NOMO-1 (cell line): ENCODE data around the gene KDM4C.

Source experiments
- DNase-seq, 2 experiments: peaks; one replicate each; lab custom pipeline; 2025; ENCODE audit not compliant: unreplicated experiment in 2 of 2; lab: John Stamatoyannopoulos, UW

Gene KDM4C

DNA sequence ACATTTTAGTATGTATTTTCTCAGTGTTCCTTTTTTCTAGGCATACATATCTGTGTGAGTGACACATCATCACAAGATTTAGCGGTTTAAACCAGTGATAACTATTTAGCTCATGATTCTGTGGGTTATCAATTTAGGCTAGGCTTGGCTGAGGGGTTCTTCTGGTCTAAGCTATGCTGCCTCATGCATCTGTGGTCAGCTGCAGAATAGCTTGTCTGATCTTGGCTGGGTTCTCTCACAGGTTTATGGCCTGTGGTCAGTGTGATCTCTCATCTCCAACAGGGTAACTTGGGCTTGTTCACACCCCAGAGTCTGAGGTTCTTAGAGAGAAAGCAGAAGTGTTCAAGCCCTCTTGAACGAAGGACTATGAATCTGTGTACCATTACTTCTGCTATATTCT is 363.3 kb downstream of the KDM4C start:
- peak; percentile 0 to 15 for DNase-seq

DNA sequence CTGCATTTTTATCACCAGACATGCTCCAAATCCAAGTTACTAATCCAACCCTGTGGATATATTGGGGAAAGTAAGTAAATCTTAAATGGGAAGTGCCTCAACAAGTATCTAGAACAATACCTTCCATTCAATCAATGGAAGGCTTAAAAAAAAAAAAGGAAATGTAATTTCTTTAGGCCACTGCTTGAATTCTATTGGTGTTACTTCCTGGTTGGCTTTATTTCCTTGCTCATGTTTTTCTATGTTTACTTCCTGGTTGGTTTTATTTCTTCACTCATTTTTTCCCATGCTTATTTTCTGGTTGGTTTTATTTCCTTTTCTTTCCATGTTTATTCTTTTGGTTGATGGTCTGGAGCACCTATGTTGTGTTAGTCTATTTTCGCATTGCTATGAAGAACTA is 363.9 kb downstream of the KDM4C start:
- DNase-seq = no peak

DNA sequence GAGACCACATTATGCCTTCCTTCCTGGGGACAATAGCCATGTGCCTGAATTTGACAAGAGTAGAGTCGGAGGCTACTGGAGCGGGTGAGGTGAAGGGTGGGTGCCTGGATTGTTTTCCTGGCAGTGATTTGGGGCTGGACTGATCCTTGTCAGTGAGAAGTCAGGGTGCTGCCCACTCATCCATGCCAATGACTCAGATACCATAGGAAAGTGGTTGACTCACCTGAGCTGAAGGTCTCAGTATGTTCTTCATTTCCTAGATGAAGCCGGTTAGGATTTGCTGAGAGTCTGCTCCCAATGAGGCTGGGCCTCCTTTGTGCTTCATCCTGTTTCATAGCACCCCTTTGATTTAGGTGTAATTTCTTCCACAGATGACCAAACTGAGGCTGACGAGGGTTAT is 366.0 kb downstream of the KDM4C start:
- no peak for DNase-seq

DNA sequence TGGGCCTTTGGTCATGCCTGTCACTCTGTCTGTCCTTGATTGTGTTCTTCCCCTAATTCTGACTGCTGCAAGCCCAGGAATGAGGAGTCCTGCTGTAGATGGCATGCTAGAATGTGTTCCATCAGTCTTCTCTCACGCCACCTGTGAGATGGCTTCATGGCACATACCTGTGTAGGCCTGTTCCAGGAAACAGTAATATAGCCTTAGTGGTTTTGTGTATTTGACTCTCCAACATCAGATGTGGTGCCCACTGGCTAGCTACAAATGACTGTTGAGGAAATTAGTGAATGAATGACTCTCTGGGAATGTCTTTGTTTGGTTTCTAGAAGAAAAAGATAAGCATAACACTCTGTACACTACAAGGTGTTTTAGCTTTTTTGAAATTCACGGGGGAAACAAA is 367.5 kb downstream of the KDM4C start:
- no peak for DNase-seq

DNA sequence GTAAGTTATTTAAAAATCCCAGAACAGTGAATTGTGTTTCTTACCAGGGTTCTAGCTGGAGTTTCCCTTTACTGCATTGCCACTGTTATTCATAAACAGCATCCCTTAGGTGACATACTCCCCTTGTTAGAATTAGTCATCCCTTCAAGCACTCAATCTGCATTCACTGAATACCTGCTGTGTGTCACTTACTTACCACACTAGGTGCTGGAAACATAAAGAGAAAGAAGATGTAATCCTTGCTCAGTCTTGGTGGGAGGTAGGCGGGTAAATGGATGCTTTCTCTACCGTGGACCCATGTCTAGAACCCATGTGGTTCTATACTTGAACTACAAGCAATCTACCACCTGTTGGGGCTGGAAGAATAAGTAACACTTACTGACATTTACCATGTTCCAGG is 371.6 kb downstream of the KDM4C start:
- DNase-seq = no peak

DNA sequence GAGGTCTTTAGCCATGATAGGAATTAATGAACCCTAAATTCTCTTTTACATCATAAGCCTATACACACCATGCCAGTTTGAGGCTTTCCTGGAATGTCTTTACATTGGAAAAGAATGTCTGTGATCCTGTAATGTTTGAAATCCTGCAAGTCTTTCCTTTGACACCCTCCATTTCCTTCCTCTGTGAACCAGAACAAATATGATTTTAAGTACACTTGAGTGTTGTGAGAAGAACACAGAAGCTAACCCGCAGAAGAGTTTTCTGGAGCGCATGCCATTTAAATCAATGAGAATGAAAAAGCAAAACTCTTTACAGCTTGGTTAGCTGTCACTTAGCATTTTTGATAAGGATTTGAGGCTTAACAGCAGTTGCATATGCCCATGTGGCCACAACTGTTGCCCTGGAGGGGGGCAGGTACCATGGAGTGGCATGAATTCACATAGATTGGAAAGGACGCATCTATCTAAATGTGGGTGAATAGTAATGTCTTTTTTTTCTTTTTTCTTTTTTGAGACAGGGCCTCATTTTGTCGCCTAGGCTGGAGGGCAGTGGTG is 372.6 kb downstream of the KDM4C start:
- no peak for DNase-seq

DNA sequence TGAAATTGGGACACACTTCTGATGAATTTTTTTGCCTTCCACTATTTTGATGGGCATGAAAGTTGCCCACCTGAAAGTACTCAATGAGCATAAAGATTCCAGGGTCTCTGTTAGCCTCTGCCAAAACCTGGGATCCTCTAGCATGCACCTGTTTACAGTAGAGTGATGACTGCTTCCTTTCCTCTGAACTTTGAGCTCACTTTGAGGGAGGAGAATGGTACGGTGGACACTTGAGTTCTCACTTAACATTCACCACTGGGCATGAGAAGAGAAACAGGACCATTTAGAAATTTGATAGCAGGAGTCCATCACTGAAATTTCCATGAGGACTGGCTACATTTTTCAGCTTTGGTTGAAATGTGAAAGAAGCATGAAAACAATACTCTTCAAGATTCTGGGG is 374.8 kb downstream of the KDM4C start:
- no peak for DNase-seq

DNA sequence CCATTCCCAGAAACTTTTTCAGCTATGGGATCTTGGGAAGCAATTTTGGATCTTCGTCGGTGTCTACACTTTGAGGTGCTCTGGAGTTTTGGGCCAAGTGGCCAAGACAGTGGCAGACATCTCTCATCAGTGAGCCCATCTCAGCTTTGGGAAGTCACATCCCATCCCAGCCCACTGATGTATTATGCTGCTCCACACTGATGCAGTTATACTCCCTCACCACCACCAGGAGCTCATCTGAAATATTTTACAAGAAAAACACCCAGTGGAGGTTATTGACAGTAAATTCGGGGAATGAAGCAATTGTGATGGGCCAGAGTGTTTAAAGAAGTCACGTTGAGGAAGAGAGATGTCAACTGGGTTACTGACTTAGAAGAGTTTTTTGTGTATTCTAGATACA is 378.0 kb downstream of the KDM4C start:
- DNase-seq = no peak

DNA sequence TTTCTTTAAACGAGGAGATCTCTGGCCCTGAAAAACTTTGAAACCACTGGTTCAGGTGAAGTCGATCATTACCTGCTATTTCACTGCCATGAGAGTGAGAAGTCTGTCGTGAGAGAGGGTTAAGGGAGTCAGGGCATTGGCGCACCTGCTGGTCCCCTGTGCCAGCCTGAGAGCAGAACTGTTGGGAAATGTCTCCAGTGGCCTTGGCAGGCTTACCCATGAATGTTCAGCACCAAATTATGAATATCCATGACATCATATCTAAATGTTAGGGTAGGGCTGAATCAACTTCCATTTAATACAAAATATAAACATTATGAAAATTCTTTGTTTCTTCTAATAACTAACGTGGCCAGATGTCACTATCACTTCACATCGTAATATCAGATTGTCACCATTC is 379.3 kb downstream of the KDM4C start:
- DNase-seq = no peak

DNA sequence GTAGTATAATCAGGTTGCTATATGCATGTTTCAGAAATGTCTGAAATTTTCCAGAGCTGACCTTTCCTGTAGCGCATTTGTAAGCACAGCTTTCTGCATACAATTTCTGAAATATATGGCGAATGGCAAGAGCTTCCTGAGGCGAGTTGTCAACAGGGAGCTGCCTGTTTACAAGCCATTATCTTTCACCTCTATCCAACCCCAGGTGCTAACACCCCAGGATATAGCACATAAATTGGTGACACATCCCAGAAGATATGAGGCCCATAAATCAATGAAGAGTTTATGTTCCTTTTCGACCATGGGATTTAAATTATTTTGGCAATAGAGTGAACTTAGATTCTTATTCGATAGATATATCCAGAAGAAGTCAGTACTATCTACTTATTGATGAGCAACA is 379.8 kb downstream of the KDM4C start:
- no peak for DNase-seq

DNA sequence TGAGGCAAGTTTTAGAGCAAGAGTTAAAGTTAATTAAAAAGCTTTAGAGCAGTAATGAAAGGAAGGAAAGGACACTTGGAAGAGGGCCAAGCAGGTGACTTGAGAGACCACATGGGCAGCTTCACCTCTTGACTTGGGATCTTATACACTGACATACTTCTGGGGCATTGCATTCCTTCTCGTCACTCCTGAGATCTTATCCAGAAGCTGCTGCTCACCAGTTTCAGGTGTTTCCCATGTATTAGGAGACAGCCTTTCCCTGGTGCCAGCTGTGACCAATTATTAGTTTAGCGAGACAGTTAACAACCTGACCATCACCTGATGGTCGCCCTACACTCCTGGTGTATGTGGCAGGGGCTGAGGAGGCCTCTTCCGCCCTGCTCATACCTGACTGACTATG is 382.1 kb downstream of the KDM4C start:
- no peak for DNase-seq

DNA sequence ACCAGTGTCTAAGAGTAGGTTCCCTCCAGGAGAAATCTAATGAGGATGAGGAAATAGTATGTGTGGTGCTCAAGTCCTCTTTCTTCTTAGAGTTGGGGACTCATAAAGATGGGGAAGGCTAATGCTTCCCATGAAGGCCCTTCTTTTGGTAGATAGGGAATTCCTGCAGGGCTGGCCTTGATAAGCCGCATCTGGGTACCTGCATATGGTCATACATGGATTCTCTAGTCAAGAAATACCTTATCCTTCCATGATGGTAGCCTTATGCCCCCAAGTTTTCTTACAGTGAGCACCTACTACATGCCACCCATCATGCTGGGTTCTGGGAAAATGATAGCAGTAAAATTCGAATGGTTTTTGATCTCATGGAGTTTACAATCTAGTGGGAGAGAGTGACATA is 382.6 kb downstream of the KDM4C start:
- no peak for DNase-seq

DNA sequence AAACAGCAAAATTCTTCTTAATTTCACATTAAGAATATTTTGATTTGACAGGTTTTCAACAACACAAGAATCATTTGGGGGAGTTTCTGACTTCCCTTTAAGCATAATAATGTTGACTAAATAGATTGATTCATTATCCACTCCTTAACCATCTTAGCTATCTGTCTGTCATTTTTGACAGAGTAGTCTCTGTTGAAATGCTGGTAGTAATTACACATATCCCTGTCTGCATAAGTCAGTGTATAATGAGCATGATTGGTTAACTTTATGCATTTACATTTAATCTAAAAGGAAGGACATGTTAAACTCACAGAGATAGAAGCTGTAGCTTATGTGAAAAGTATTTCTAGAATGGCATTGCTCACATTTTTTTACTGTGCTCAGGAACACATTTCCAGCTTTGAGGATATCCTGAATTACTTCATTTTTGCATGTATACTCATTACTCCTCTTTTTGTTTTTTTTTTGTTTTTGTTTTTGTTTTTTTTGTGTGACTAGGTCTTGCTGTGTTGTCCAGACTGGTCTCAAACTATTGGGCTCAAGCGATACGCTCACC is 385.9 kb downstream of the KDM4C start:
- no peak for DNase-seq

DNA sequence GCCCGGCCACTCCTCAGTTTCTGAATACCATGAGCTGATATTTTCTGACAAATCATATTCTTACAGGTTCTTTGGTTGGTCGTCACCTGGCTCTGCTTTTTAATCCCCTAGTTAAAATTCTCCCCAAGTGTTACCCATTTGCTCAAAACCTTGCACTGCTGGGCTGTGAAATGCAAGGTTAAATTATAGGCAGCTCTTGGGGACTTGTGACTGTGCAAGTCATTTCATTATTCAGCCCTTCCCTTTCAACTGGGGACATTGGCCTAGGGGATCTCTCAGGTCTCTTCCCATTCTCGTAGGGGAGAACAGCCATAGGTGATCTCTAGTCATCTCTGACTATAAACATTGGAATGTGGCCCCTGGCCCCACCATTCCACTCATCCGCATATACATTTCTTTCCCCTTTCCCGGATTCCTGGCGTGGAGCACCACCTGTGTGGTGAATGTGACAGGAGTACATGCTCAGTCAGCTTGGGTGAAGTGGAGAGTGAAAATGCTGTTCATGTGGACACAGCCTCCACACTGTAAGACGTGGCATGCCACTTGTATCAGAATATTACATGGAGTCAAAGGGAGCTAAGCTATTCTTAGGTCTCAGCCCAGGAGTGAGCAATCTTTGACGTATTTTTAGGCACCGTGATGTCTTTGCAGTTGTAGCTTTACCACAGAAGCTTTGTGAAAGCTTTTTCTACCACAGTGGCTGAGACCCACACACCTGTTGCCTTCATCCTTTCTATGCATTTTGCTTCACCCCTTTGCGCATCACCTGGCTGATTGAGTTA is 386.7 kb downstream of the KDM4C start:
- no peak for DNase-seq

DNA sequence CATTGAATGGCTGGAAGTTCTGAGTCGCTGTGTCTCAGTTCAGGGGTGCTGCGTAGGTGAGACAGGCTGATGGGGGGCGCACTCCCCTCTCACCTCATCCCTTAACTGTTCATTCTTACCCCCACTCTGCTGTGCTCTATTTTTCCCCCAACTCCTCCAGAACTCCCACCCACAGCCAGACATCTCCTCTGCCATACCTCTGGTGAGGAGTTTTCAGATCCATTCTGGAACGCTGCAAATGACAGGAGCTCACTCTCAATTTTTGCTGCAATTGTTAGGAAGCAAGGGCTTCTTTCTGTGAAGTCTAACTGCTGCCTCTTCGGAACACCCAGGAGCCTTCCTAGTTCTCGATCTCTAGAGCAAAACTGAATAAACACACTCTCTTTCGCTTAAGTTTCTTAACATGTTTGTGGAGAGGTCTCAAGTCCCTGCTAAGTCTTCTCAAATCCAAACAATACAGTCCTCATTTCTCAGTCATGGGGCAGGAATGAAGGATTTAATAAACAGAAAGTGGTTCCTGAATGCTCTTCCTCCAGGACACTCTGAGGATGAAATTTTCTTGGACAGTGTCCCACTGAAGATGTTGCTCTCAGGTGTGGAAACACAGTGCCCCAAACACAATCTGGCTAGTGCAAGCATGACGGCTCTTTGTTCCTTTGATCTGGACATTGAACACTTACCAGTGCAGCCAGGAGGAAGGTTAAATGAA is 387.7 kb downstream of the KDM4C start:
- DNase-seq = no peak

DNA sequence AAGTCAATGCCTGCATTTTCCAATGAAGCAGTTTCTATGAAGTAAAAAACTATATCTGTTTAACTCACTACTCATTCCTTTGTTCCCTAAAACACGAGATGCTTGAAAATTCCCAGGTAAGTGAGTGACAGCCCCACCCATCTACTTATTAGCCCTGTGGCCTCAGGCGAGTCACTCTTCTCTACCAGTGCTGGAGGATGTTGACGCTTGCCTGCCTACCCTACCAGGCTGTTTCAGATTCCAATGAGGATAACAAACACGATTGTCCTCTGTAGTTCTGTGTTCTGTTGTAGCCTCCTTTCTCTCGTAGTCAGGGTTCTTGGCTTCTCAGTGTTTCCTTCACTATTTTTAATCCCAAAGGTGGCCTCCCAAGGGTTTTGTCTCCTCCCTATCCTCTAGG is 388.8 kb downstream of the KDM4C start:
- DNase-seq = no peak

DNA sequence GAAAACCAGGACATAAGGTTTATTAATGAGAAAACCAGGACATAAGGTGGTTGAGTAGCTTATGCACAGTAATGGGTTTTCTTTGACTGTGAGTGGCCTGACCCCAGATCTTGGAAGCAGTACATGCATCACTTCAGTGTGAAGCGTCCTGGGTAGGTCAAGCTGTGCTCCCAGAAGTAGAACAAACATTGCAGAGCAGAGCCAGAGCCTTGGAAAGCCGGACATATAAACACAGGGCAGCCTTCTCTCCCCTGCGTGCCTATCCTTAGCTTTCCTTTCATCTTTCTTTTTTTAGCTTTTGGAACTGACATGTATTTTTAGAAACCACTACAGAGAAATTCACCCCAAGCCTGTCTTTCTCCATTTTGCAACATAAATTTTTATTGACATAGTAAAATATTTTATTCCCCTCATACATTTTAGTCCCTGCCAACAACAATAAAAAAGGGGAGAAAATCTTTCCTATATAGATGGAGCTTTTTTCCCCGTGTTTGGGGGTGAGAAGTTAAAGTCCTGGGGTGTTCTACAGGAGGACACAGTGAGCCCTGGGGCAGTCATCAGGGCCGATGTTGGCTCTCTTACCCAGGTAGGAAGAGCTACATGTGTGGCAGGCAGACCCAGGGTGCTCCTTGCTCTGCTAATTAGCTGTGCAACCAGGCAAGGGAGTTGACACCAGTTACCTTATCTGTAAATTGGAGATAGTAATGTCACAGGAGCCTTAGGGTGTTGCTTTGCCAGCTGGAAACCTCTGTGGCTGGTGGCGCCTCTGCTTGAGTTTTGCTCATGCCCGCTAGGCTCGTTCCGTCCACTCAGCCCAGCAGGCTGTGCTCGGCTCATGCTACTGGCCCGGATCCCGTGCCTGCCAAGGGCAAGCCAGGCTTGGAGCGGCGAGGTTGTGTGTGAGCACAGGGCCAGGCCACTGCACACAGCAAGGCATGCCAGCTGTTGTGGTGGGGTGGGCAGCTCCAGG is 389.6 kb downstream of the KDM4C start:
- no peak for DNase-seq

DNA sequence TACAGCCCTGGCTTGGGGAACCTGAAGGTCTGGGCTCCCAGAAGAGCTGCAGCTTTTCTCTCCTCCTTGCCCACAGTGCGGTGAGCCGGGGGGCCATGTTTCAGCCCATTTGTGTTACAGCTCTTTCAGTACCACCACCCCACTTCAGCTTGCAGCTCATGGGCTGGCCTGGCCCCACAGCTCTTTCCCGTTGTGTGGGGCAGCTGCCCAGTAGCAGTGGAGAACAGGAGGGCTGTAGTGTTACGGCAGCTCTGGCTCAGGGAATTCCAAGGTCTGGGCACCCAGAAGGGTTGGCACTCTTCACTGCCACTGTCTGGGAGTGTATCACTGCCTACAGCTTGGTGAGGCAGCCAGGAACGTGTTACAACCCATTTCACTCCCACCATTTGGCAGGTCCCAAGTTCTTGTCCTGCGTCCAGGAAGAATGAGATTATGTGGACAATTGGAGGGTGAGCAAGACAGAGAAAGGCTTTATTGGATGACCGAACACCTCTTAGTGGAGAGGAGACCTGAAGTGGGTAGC is 390.5 kb downstream of the KDM4C start:
- no peak for DNase-seq

DNA sequence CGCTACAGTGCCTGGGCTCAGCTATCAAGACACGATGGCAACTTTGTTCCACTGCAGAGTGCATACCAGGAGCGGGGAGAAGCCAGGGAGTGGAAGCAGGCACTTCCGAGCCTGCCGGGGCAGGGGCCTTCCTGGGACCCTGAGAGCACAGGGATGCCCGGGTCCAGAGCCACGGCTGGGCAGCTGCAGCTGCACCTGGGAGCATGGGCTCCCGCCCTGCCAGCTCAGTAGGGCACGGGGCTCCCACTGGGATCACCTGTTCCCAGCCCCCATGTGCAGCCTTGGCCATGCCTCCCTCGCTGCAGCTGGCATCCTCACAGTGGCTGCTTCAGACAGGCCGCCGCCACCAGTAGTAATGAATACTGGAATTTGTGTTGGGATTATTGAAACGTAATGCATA is 391.5 kb downstream of the KDM4C start:
- DNase-seq = no peak

DNA sequence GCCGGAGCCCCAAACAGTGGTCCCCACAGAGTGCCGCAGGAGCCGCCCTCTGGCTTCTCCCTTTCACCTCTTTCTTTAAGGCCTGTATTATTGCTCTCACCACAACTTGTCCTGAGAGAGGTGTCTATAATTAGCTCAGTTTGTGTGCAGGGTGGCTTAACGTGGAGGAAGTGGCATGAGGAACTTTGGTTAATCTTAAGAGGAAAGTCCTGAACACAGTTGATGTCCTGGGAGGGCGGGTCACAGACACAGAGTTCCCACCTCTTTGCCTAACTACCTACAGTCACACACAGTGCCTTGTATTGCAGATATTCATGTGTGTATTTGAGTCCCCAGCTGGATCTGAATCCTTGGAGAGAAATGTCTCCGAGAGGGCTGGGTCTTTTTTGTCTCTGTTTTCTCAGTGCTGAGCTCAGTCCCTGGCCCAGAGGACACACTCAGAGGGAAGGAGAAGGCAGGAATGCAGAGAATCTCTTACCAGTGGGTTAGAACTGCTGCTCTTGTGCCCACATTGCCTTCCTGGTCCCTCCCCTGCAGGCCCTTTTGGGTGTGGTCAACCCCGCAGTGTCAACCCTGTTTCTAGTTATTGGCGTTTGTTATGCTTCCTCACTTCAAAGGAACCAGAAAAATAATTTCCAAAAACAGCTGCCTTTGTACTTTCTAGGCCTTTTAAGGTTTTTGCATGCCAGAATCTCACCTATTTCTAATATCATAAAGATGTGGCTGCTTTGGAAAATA is 392.5 kb downstream of the KDM4C start:
- DNase-seq = peak; percentile 48 to 57
